Gastrocnemius medialis (tissue), 4 donors: ENCODE measurements around the gene C13orf46.

ENCODE experiments used
- POLR2A ChIP-seq, 2 donors: fragments of 450-650 bp; IDR thresholded peaks; one replicate each; pipeline ENCODE4 v1.6.1; 2017; ENCODE audit warnings: antibody characterized with exemption in 2 of 2, mild to moderate bottlenecking in 2 of 2, moderate library complexity in 2 of 2
- TF ChIP-seq, protein P1 (sequence below), 5 experiments: fragments of 450-650 bp in 3 of 5; fragments of 200-600 bp in 2 of 5; sonication (generic) in 2 of 5; IDR thresholded peaks in 4 of 5; conservative IDR thresholded peaks in 1 of 5; 1 replicate in 4 of 5; 2 replicates in 1 of 5; pipeline ENCODE4 v1.5.1; 2016 to 2019; ENCODE audit warnings: antibody characterized with exemption in 5 of 5, mild to moderate bottlenecking in 3 of 5, moderate library complexity in 3 of 5

DNA sequence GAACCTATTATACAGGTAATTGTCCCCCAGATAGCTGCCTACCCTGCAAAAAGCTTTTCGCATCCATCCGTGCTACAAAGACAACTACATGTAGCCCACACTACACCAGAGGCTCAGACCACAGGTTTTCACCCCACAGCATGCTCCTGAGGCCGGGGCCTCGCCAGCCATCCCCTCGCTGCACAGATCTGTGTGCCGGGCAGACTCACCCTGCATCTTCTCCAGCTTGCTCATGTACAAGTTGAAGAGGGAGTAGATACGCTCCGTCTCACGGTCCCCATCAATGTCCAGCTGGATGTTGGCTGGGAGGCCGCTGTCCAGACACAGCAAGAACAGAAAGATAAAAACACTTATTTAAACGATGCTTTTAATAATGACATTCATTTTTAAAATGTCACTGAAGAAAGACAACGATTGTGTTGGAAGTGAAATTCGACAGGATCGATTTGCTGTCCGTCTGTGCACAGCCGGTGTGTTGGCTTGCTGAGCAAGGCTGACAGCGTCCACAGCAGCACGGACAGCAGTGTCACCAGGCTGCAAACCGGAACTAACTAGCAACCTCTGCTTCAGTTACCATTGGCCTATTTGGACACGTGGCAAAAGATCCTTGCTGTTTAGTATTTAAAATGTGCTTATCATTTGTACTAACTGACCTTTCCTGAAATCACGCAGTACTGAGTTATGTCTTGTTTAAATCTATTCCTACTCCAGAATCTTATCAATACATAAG, 18.6 kb upstream of the C13orf46 start:
- TF ChIP-seq, protein P1, sequence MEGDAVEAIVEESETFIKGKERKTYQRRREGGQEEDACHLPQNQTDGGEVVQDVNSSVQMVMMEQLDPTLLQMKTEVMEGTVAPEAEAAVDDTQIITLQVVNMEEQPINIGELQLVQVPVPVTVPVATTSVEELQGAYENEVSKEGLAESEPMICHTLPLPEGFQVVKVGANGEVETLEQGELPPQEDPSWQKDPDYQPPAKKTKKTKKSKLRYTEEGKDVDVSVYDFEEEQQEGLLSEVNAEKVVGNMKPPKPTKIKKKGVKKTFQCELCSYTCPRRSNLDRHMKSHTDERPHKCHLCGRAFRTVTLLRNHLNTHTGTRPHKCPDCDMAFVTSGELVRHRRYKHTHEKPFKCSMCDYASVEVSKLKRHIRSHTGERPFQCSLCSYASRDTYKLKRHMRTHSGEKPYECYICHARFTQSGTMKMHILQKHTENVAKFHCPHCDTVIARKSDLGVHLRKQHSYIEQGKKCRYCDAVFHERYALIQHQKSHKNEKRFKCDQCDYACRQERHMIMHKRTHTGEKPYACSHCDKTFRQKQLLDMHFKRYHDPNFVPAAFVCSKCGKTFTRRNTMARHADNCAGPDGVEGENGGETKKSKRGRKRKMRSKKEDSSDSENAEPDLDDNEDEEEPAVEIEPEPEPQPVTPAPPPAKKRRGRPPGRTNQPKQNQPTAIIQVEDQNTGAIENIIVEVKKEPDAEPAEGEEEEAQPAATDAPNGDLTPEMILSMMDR (IDR thresholded peaks at IDR 0.05 in 4 of 5, conservative IDR thresholded peaks at IDR 0.05 in 1 of 5) = no peak
- TF ChIP-seq POLR2A (IDR thresholded peaks at IDR 0.05) = no peak
